ENCODE data around the gene KIF3A.

Gene KIF3A

GRCh38 chr5:132744659-132745058 lies 7.3 kb upstream of the KIF3A start:
- no peak overlapping the region for H3K4me3 ChIP-seq (replicated peaks in 1 of 2; ENCODE audit: low read depth in 2 of 2, low read length in 2 of 2)
- DNase-seq (ENCODE audit: low read depth in 2 of 2) = no peak
- TF ChIP-seq, protein P1, sequence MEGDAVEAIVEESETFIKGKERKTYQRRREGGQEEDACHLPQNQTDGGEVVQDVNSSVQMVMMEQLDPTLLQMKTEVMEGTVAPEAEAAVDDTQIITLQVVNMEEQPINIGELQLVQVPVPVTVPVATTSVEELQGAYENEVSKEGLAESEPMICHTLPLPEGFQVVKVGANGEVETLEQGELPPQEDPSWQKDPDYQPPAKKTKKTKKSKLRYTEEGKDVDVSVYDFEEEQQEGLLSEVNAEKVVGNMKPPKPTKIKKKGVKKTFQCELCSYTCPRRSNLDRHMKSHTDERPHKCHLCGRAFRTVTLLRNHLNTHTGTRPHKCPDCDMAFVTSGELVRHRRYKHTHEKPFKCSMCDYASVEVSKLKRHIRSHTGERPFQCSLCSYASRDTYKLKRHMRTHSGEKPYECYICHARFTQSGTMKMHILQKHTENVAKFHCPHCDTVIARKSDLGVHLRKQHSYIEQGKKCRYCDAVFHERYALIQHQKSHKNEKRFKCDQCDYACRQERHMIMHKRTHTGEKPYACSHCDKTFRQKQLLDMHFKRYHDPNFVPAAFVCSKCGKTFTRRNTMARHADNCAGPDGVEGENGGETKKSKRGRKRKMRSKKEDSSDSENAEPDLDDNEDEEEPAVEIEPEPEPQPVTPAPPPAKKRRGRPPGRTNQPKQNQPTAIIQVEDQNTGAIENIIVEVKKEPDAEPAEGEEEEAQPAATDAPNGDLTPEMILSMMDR (IDR thresholded peaks at IDR 0.05; ENCODE audit: low read depth, low read length) = no peak

DNA sequence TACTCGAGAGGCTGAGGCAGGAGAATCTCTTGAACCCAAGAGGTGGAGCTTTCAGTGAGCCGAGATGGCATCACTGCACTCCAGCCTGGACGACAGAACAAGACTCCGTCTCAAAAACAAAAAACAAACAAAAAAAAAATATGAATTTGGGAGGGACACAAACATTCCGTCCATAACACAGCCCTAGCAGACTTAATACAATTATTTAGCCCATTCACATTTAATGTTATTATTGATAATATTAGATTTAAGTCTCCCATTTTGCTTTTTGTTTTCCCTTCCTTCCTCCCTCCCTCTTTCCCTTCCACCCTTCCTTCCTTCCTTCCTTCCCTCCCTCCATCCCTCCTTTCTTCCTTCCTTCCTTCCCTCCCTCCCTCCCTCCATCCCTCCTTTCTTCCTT lies 5.3 kb upstream of the KIF3A start:
- H3K4me3 ChIP-seq (replicated peaks in 1 of 2; ENCODE audit: low read depth in 2 of 2, low read length in 2 of 2) = no peak overlapping the region
- DNase-seq (ENCODE audit: low read depth in 2 of 2) = no peak
- TF ChIP-seq, protein P1 (IDR thresholded peaks at IDR 0.05; ENCODE audit: low read depth, low read length) = no peak

- no peak for DNase-seq (ENCODE audit: low read depth in 2 of 2)
- TF ChIP-seq, protein P1 (IDR thresholded peaks at IDR 0.05; ENCODE audit: low read depth, low read length) = no peak
- no peak overlapping the region for H3K4me3 ChIP-seq (replicated peaks in 1 of 2; ENCODE audit: low read depth in 2 of 2, low read length in 2 of 2)
These were observed 4.8 kb upstream of the KIF3A start for GRCh38 chr5:132742158-132742557.

DNA sequence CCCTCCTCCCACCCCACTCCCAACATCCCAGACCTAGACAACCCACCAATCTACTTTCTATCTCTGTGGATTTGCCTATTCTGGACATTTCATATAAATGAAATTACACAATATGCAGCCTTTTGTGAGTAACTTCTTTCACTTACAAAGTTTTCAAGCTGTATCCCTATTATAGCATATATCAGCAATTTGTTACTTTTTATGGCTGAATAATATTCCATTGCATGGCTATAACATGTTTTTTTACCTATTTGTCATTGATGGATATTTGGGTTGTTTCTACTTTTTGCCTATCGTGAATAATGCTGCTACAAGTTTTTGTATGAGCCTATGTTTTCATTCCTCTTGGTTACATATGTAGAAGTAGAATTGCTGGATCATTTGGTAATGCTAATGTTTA lies 1.9 kb upstream of the KIF3A start:
- DNase-seq (ENCODE audit: low read depth in 2 of 2) = no peak
- TF ChIP-seq, protein P1 (IDR thresholded peaks at IDR 0.05; ENCODE audit: low read depth, low read length) = no peak
- no peak overlapping the region for H3K4me3 ChIP-seq (replicated peaks in 1 of 2; ENCODE audit: low read depth in 2 of 2, low read length in 2 of 2)

- H3K4me3 ChIP-seq (replicated peaks in 1 of 2; ENCODE audit: low read depth in 2 of 2, low read length in 2 of 2) = no peak overlapping the region
- TF ChIP-seq, protein P1 (IDR thresholded peaks at IDR 0.05; ENCODE audit: low read depth, low read length) = no peak
These were observed 786 bp upstream of the KIF3A start for GRCh38 chr5:132737982-132738681.

GRCh38 chr5:132734687-132735086 lies 2.7 kb downstream of the KIF3A start:
- TF ChIP-seq, protein P1 (IDR thresholded peaks at IDR 0.05; ENCODE audit: low read depth, low read length) = no peak
- DNase-seq (ENCODE audit: low read depth in 2 of 2) = no peak

More at GRCh38 chr5:132737982-132738681, 786 bp upstream of the KIF3A start:
- no peak for DNase-seq (ENCODE audit: low read depth in 2 of 2)

More at GRCh38 chr5:132734687-132735086, 2.7 kb downstream of the KIF3A start:
- H3K4me3 ChIP-seq (replicated peaks in 1 of 2; ENCODE audit: low read depth in 2 of 2, low read length in 2 of 2) = no peak overlapping the region

Data from cardiac fibroblast (primary cell).